Ishikawa (cell line): ENCODE measurements around the gene NFXL1.
A peak's percentile ranks its signal among the peaks of the same experiment; 100 is the strongest.

Source experiments
- CEBPB ChIP-seq: IDR thresholded peaks from 2 replicates; pipeline ENCODE4 v1.6.1; 2012
- CREB1 ChIP-seq: IDR thresholded peaks from 2 replicates; pipeline ENCODE4 v1.6.1; 2012; ENCODE audit warnings: low read depth
- EGR1 ChIP-seq: IDR thresholded peaks from 2 replicates; pipeline ENCODE4 v1.6.1; 2012
- EP300 ChIP-seq: IDR thresholded peaks from 2 replicates; pipeline ENCODE4 v1.6.1; 2012; ENCODE audit warnings: borderline replicate concordance
- FOXM1 ChIP-seq: IDR thresholded peaks from 2 replicates; pipeline ENCODE4 v1.6.1; 2012; ENCODE audit warnings: low read depth, borderline replicate concordance
- MAX ChIP-seq: IDR thresholded peaks from 2 replicates; pipeline ENCODE4 v1.6.1; 2012
- NFIC ChIP-seq: IDR thresholded peaks from 2 replicates; pipeline ENCODE4 v1.6.1; 2012
- RAD21 ChIP-seq: IDR thresholded peaks from 2 replicates; pipeline ENCODE4 v1.6.1; 2012; ENCODE audit warnings: low read depth
- REST ChIP-seq: IDR thresholded peaks from 2 replicates; pipeline ENCODE4 v1.6.1; 2012; ENCODE audit warnings: low read depth, mild to moderate bottlenecking
- TAF1 ChIP-seq: IDR thresholded peaks from 2 replicates; pipeline ENCODE4 v1.6.1; 2012; ENCODE audit warnings: low read depth, mild to moderate bottlenecking
- TCF12 ChIP-seq: IDR thresholded peaks from 2 replicates; pipeline ENCODE4 v1.6.1; 2012; ENCODE audit warnings: low read depth
- TEAD4 ChIP-seq: IDR thresholded peaks from 2 replicates; pipeline ENCODE4 v1.6.1; 2012
- USF1 ChIP-seq: IDR thresholded peaks from 2 replicates; pipeline ENCODE4 v1.6.1; 2012
- YY1 ChIP-seq: IDR thresholded peaks from 2 replicates; pipeline ENCODE4 v1.6.1; 2012; ENCODE audit warnings: low read depth
- ZBTB7A ChIP-seq: IDR thresholded peaks from 2 replicates; pipeline ENCODE4 v1.6.1; 2012; ENCODE audit warnings: low read depth

NFXL1 gene

GRCh38 chr4:47929682-47930201, 15.4 kb upstream of the NFXL1 start:
- TF ChIP-seq ZBTB7A (no peak), MAX (no peak), CEBPB (no peak), FOXM1 (no peak), NFIC (no peak), USF1 (no peak), TCF12 (no peak), RAD21 (no peak), EP300 (no peak), YY1 (no peak), EGR1 (no peak), REST (no peak), CREB1 (no peak), TAF1 (no peak)

GRCh38 chr4:47926667-47927258, 12.4 kb upstream of the NFXL1 start:
- TF ChIP-seq NFIC, result no peak
- no peak for TF ChIP-seq CEBPB
- TF ChIP-seq TAF1, result no peak
- peak; percentile 45 for TF ChIP-seq RAD21
- no peak for TF ChIP-seq TCF12
- TF ChIP-seq REST, result peak; percentile 72

- TF ChIP-seq EP300 (no peak), NFIC (no peak)
Observed at GRCh38 chr4:47915378-47915777, 995 bp upstream of the NFXL1 start.

- TF ChIP-seq YY1 (no peak), TEAD4 (no peak), RAD21 (no peak), TAF1 (no peak), NFIC (no peak; the same call in 1 of the 2 replicates), EP300 (no peak), MAX (no peak), USF1 (no peak), FOXM1 (no peak), TCF12 (no peak), CEBPB (no peak), CREB1 (no peak), REST (no peak), ZBTB7A (no peak), EGR1 (no peak)
Observed at GRCh38 chr4:47914926-47915237, 499 bp upstream of the NFXL1 start.

- TF ChIP-seq EP300 (no peak), CREB1 (no peak), ZBTB7A (peak; percentile 60; the same call in 1 of the 2 replicates), CEBPB (no peak), TCF12 (no peak), USF1 (no peak), RAD21 (no peak), YY1 (0 out of 2 replicates have a peak, but pooled peaks have one; percentile 55), NFIC (no peak), TAF1 (no peak; the same call in 1 of the 2 replicates), EGR1 (no peak), REST (no peak), MAX (peak; percentile 69; the same call in 1 of the 2 replicates), TEAD4 (no peak)
Observed at GRCh38 chr4:47913861-47914219, 543 bp downstream of the NFXL1 start.
